HG03064 (cell line): ENCODE results near the gene CDKN2AIP.
"Not testable (repeated sequence)": the region's sequence is repeated elsewhere in the genome, so short reads cannot be mapped to it uniquely, and the experiment has no call there.

Experiments
- ATAC-seq: cut with Tn5 transposase; IDR thresholded peaks from one replicate; pipeline ENCODE4 v1.9.1; 2021; ENCODE audit warnings: low read depth; ENCODE audit not compliant: unreplicated experiment

Gene CDKN2AIP

DNA sequence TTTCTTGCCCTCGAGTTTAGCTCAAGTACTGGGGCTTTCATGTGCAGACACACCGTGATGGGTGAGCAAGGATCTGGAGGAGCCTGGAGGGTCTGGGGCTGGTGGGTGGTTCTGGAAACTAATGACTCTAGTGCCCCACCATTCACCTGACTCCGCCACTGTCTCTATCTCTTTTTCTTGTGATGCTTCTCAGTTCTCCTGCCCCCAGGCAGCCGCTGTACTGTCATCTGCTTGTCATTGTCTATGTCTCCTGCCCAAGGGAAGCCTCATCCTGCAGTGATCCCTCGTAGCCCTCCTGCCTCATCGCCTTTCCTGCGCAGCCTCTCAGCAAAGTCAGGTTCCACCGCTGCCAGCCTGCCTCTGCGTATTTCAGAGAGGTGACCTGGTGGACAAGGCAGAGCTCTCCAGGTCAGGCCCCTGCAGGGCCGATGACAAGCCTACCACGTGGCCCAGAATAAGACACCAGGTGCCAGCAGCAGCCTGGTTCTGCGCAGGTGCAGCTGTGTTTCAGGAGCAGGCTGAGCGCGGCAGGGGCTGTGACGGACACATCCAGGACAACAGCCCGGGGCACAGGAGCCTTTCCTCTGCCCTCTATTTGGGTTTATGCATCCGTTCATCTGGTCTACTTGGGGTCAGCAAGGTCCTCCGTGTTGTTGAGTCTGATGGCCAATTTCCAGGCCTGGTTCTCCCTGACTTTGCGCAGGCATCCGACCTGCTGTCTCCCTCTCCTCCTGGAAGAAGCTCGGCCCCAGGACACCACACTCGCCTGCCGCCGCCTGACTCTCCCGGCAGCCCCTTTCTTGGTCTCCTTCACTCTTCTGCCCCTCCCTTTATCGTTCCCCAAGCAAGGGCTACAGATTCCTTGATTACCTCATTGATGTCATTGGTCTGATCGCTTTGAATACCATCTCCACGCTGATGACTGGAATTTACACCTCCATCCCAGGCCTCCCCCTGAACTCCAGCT is 30.9 kb upstream of the CDKN2AIP start:
- ATAC-seq: no peak

DNA sequence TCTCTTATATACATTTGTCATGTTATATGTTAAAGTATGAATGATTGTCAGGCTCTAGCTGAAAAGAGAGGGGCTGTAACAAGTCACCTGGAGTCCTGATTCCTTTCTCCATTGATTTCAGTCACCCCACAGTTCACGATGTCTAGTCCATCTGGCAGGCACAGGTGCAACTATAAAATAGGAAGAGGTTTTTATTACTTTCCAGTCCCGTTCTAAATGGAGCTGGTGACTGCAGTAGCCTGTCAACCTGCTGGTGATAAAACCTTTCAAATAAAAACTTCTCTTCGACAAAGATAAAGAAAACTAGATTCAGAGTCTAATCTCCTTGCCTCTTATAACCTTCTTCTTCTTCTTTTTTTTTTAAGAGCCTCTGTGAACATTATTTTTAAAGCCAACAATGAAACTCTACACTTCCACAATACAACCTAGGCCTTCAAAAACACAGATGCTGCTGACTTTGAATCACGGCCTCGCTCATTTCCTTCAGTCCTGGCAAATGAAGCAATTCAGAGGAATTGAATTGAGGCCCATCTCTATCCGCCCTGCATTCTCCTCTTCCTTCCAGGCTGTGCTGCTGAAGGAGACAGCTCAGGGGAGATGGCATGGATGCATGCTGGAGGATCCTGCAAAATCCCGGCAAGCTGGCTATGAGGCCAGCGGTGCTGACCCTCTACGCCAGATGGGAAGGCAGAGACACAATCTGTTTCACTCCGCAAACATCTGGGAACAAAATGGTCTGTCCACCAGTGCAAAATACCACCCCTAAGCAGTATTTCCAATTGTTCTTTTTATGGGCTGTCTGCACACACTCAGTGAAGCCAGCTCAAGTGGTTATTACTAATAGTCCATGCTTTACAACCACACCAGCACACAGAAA is 27.3 kb upstream of the CDKN2AIP start:
- ATAC-seq: no peak

DNA sequence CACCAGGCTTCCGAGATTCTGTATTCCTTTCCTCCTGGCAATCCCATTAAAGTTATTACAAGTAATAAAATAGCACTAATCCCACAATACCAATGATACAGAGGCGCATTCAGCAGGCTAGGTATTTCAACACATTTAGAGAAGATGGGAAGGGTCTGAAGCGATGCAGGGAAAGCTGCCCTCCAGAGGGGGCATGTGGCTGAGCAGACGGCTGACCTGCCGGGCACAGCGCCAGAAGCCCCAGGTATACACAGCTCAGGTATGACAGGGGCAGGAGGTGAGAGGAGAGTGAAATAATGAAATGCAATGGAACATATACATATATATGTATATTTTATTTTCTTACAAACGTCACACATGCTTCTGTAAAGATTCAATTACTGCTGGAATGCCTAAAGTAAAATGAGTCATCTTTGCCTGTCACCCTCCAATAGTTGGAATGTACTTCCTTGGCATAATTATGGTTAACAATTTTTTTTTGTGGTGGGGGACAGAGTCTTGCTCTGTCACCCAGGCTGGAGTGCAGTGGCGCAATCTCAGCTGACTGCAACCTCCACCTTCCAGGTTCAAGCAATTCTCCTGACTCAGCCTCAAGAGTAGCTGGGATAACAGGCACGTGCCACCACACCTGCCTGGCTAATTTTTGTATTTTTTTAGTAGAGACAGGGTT is 21.3 kb upstream of the CDKN2AIP start:
- ATAC-seq: no peak

DNA sequence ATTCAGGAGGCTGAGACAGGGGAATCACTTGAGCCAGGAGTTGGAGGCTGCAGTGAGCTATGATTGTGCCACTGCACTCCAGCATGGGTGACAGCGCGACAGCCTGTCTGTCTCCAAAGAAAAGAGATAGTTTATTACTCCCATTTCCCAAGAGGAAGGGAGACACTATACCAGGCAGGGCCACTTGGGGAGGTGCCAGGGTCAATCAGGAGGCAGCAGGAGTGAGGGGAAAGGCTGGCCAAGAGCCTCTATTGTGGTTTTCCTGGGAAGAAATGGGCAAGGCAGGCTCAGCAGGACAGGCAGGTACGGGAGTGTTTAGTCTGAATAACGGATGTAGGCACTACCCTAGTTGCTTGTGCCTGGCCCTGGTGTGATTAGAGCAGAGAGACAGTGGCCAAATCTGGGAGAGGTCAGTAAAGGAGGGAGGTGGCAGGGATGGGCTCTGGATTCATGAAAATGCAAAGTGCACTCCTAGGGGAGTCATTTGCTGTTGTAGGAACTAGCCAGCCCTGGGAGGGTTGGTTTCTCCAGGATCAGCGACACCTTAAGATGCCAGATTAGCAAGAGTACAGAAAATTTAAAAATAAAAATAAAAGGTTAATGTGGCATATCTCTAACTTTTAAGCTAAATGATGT is 20.2 kb upstream of the CDKN2AIP start:
- ATAC-seq: no peak

DNA sequence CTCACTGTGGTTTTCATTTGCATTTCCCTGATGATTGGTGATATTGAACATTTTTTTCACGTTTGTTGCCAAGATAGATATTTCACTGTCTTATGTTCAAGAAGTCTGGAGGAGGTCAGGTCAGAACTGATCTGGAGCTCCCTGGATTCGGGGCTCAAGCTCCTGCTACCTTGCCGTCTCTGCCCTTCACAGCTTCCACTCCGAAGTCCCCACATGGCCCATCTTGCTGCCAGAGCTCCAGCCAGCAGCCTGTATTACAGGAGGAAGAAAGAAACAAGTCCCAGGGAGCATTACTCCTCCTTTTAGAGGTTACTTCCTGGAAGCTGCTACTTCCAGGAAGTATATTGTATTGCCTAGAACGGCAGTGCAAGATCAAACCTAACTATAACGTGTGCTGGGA is 17.9 kb upstream of the CDKN2AIP start:
- no peak for ATAC-seq

DNA sequence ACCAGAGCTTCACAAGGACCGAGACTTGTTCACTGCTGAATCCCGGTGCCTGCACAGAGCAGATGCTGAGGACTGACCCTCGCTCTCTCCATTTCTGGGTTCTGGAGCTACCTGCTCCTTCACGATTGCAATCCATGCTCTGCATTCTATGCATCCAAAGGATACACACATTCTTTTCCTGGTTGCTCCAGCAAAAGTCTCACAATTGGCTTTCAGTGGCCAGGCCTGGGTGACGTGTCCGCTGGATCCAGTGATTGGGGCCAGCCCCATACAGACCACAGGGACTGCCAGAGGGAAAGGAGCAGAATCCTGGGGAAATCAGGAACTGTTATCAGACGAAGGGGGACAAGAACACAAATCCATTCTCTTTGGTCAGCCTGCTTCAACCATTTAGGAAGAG is 14.9 kb upstream of the CDKN2AIP start:
- ATAC-seq: no peak

DNA sequence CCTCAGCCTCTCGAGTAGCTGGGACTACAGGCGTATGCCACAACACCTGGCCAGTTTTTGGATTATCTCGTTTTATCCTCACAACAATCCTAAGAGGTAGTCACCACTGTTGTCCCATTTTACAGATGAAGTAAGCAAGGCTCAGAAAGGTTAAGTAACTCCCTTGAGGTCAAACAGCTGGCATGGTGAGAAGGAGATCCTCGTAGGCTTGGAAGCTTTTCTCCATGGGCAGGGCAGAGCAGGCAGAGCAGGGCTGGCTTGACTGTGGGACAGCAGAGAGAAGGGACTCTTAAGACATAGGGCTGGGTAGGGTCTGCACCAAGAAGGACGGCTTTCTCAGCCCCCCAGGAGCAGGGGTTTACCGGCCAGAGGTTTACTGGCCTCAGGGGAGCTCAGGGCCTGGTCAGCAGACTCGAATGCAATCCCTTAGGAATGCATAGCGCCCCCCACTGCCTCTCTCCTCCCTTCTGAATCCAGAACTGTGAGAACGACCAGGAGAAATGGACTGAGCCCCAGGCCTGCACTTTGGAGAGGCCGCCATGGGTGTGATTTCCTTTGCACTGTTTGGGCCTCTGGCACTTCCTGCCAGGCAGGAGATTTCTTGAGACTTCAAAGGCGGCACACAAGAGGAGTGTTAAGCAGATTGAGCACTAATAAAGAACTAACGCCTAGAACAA is 14.0 kb upstream of the CDKN2AIP start:
- ATAC-seq: no peak

DNA sequence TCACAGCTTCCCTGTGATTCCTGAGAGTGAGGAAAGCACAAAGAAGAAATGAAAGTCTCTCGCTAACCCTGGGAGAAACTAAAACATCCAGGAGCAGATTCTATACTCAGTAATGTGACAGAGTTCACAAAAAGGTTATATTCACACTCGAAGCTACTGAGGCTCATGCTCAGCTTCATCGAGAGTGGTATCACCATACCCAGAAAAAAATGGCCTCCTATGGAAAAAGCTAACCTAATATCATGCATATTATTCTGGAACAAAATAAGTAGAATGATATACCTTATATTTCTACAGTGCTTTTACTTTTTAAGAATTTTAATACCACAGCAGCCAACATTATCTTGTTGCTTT is 13.5 kb upstream of the CDKN2AIP start:
- no peak for ATAC-seq

DNA sequence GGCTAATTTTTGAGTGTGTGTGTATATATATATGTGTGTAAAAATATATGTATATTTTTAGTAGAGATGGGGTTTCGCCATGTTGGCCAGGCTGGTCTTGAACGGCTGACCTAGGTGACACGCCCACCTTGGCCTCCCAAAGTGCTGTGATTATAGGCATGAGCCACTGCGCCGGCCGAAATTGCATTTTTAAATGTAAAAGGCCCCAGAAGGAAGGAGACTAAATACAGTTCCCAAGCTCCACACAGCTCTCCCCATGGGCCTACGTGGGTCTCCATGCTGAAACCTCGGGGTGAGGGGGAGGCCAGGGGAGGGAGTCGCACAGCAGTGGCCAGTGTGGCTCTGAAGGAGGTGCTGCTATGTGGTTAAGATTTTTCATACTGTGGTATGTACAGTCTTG is 12.8 kb upstream of the CDKN2AIP start:
- ATAC-seq: no peak

DNA sequence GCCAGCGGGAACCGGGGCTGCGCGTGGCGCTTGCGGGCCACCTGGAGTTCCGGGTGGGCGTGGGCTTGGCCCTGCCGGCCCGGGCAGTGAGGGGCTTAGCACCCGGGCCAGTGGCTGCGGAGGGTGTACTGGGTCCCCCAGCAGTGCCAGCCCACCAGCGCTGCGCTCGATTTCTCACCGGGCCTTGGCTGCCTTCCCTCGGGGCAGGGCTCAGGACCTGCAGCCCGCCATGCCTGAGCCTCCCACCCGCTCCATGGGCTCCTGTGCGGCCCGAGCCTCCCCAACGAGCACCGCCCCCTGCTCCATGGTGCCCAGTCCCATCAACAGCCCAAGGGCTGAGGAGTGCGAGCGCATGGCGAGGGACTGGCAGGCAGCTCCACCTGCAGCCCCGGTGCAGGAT is 11.3 kb upstream of the CDKN2AIP start:
- not testable (repeated sequence) for ATAC-seq

DNA sequence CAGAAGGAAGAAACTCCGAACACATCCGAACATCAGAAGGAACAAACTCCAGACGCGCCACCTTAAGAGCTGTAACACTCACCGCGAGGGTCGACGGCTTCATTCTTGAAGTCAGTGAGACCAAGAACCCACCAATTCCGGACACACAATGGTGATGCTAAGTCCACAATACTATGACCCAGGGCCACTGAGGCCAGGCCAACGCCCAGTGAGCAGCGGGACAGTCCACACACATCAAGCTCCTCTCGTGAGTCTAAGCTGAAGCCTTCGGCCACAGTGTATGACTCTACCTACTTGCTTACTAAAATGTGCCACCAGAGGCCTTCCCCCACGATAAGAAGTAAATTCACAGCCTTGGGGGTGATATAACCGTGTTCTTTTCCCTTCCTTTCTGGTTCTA is 10.2 kb upstream of the CDKN2AIP start:
- no peak for ATAC-seq

DNA sequence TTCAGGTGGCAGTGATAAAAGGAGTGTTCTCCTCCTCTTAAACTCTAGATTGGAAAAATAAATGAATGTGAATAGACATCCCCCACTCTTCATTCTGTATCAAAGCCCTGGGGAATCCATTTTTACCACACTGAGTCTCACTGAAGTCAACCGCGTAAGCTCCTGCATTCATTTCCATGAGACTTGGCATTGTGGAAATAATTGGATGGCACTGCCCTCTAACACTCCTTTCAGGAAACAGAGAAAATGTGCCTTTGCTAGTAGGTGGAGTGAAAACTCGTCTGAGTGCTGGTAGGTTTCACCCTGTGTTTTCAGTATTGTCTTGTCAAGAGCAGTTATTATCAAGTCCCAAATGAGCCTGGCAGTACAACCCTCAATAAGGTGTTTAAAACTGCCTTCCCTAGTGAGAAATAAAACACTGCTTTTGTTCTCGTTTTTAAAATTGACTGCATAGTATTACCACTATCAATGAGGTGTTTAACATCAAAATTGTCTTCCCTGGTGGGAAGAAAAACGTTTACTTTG is 9.7 kb upstream of the CDKN2AIP start:
- ATAC-seq: no peak

DNA sequence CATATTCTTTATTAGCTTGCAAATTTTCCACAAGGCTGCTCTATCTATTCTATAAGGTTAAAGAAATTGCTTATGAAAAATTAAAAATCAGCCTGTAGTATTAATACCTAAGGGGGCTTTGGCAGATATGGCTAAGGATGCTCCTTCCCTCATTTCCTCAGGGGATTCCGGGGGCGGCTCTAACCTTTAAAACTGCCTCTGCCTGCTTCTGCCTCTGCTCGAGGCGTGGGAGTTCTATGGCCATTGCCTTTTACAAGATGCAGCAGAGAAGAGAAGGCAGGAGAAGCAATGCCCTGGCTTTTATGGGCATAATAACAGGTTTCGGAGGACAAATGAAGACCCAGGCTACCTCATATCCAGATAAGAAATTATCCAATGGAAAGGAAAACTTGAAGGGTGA is 8.6 kb upstream of the CDKN2AIP start:
- ATAC-seq: no peak

DNA sequence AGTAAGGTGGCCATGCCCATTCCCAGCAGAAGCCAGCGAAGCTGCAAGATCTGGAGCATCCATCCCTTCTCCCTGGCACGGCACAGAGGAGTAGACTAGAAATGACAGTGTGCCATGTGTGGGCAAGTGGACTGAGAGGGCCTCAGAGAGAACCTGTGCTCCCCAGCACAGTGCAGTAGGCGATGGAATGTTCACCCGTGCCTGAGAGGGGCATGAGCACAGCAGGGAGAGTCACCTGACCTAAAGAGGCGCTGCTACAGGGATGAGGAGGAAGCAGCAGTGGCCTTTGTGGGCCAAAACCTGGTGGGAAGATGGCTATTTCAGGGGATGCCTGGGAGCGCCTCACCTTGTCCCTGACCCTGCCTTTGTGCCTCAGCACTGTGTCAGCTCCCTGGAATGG is 8.0 kb upstream of the CDKN2AIP start:
- no peak for ATAC-seq

DNA sequence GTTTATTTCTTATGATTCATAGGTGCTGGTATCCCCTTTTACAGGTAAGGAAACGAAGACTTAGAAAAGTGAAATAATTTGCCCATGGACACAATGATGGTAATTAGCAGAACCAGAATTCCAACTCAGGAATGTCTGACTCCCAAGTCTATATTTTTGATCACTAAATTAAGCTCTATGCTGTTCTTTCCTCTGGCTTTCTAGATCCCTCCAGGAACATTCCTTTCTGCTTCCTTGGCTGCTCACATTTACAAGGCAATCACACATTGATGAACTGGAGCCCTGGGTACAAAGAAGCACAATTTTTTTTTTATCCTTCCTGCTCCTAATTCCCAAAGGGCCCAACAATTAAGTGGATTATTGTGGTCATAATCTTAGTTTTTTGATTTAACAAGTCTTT is 7.0 kb upstream of the CDKN2AIP start:
- ATAC-seq: no peak

DNA sequence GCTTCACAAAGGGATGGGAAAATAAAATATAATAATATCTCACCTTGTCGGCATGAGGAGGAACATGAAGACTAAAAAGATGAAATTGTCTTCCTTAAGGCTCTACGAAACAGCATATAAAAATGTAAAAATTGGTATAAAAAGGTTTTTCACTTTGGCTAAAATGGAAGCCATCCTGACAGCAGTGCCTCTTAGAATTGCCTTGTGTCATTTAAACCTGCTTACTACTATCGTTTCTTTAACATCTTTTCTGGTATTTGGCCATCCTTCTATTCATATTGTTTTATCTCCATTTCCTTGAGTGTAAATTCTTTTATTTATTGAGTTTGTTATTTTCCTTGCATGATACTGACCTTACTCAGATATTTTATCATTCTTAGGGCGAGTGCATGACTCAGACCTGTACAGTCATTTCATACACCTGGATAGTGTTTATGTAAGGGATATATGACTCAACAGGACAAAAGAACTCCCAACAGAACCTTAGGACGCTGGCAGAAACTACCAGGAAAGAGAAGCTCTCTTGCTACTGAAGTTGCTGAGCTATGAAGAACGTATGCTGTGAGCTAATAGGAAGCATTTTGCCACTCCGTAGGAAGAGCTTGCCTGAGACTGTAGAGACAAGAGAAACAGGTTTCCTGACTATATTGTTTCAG is 5.8 kb upstream of the CDKN2AIP start:
- ATAC-seq: no peak

DNA sequence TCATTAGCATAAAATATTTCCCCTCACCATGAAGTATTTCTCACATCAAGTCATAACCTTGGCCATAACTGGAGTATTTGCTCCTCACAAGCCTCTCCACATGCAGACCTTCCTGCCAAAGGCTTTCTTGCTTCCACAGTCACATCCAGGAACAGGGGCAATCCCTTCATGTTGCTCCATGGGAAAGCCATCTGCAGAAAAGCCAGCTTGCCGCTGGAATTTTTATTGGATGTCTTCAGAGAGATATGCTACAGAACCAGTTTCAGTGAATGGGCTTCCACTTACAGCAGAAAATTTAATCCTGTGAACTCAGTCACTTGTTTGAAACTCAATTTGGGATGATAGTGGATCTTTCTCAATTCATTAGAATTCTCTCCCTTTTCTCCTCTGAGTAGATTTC is 3.2 kb upstream of the CDKN2AIP start:
- no peak for ATAC-seq

DNA sequence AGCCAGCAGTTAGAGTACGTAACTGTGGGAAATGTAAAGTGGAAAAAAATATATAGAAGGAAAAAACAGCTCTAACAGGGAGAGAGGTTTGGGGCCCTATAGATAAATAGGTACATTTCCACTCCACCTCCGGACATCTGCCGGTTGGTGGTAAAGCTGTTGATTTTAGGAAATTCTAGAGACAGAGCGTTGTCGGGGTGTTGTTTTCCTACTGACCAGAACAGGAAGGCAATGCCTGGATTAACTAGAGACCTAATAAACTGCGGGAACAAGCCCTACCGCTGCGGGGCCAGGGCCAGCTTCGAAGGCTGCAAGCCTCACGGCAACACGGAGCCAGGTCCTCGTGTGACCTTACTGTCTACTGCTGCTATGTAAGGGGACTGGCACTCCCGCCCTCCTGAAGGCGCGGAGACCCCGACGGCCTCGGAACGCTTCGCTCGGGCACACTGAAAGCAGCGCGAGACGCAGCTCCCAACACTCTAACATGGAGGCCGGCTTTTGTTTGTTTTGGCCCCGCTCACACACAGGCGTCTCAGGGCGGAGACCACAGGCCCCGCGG is 702 bp upstream of the CDKN2AIP start:
- ATAC-seq: no peak

DNA sequence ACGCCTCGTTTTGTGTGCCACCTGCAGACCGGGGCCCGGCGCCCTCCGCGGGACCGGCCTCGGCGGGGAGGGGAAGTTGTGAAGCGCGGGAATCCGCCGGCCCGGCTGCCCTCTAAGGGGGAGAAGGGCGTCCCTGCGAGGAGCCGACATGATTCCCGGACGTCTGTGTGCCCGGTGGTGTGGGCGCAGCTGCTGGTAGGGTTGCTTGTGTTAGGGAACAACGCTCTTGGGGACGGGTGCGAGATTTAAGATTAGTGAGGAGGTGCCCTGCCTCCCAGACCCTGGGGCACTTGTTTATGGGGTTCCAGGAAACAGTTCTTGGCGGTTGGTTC is 627 bp downstream of the CDKN2AIP start:
- peak; percentile 24 for ATAC-seq
